ENCODE results near the gene DGCR2.
"Not testable (repeated sequence)": the region's sequence is repeated elsewhere in the genome, so short reads cannot be mapped to it uniquely, and the experiment has no call there.

Gene DGCR2

DNA sequence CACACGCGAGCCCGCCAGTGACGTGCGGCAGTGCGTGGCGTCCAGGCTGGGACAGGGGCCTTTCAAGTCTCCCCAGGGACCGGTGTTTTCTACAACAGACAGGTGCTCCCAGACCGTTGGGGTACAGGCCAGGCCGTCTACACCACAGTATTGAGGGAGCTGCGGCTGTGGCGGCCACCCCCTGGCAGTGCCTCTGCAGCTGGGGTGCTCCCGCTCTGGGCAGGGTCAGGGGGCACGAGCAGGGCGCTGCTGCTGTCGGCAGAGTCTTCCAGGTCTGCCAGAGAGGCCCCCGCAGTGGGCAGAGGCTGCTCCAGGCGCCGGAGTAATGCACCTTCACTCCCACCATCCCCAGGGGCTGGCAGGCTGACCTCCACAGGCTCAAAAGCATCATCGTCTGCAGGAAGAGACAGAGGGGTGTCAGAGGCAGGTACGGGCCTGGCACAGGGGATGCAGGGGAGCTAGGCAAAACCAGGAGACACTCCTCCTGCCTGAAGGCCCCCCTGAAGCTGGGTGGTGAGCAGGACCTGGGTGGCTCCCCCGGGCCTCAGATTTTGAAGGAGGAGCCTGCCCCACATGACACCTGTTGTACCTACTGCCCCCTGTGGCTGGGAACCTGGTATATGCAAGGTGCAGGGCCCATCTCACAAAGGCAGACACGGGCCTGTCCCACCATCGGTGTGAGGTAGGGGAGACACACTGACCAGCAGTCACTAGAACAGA lies 83.3 kb downstream of the DGCR2 start:
- DNase-seq (ENCODE audit: low spot score), result no peak
- in situ Hi-C loops (cut with MboI; ENCODE audit: low sequenced_read_pairs, unreplicated experiment), result no loop called here

DNA sequence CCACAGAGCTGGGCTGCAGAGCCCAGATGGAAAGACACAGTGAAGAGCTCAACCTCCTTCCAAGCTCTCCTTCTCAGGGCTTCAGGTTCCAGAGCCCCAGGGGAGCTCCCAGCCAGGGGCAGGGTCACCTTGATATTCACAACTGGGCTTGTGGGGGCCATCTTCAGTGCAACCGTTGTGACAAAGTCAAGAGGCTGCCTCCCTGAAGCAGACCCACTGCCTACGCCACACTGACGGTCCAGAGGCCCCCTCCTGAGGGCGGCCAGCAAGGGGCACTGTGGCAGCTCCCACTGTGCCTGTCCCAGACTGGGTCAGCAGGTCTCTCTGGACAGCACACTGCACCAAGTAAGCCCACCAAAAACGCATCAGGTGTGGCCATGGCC lies 84.1 kb downstream of the DGCR2 start:
- TF ChIP-seq, protein P1, sequence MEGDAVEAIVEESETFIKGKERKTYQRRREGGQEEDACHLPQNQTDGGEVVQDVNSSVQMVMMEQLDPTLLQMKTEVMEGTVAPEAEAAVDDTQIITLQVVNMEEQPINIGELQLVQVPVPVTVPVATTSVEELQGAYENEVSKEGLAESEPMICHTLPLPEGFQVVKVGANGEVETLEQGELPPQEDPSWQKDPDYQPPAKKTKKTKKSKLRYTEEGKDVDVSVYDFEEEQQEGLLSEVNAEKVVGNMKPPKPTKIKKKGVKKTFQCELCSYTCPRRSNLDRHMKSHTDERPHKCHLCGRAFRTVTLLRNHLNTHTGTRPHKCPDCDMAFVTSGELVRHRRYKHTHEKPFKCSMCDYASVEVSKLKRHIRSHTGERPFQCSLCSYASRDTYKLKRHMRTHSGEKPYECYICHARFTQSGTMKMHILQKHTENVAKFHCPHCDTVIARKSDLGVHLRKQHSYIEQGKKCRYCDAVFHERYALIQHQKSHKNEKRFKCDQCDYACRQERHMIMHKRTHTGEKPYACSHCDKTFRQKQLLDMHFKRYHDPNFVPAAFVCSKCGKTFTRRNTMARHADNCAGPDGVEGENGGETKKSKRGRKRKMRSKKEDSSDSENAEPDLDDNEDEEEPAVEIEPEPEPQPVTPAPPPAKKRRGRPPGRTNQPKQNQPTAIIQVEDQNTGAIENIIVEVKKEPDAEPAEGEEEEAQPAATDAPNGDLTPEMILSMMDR (IDR thresholded peaks at IDR 0.05; ENCODE audit: borderline replicate concordance, control extremely low read depth, extremely low read depth, insufficient read depth, missing control alignments), result no peak
- in situ Hi-C loops (cut with MboI; ENCODE audit: low sequenced_read_pairs, unreplicated experiment), result no loop called here
- peak; percentile 24 for DNase-seq (ENCODE audit: low spot score)

More for the DNA sequence above, 83.3 kb downstream of the DGCR2 start:
- TF ChIP-seq, protein P1 (IDR thresholded peaks at IDR 0.05; ENCODE audit: borderline replicate concordance, control extremely low read depth, extremely low read depth, insufficient read depth, missing control alignments), result no peak

DNA sequence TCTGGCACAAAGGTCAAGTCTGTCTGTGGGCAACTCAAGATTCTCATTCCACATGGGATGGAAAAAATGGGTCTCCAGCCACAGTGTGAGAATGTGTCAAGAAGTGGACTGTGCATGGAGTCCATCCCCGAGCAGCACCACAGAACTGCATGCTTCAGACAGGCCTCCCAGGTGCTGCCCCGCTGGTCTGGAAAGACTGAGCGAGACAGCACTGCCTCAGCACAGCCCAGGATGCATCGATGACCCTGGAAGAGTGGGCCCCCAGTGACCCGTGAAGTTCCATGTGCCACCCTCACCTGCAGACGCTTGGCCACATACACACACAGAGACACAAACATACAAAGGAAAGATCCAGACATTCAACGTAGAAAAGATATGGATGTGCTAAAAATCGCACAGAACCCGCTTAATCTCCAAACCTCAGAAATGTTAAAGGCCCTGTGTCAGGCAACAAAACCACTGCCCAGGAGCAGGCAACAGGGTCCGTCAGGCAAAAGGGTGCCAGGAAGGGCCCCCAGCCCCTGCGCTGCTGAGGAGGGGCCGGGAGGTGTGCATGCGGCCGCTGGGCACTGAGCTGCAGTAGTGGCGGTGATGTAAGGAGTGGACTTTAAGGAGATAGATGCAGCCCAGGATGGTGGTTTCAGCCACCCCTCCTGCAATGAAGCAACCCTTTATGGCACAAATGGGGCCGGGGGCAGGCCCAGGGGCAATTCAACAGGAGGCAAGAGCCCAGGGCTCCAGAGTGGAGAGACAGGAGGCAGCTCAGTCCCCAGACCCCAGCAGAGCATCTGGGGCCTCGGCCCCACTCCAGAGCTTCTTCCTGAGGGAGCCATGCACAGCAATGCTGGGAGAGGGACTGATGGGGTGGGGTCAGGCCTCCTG lies 84.7 kb downstream of the DGCR2 start:
- in situ Hi-C loops (cut with MboI; ENCODE audit: low sequenced_read_pairs, unreplicated experiment), result no loop called here
- TF ChIP-seq, protein P1 (IDR thresholded peaks at IDR 0.05; ENCODE audit: borderline replicate concordance, control extremely low read depth, extremely low read depth, insufficient read depth, missing control alignments), result no peak
- peak; percentile 28 for DNase-seq (ENCODE audit: low spot score)

DNA sequence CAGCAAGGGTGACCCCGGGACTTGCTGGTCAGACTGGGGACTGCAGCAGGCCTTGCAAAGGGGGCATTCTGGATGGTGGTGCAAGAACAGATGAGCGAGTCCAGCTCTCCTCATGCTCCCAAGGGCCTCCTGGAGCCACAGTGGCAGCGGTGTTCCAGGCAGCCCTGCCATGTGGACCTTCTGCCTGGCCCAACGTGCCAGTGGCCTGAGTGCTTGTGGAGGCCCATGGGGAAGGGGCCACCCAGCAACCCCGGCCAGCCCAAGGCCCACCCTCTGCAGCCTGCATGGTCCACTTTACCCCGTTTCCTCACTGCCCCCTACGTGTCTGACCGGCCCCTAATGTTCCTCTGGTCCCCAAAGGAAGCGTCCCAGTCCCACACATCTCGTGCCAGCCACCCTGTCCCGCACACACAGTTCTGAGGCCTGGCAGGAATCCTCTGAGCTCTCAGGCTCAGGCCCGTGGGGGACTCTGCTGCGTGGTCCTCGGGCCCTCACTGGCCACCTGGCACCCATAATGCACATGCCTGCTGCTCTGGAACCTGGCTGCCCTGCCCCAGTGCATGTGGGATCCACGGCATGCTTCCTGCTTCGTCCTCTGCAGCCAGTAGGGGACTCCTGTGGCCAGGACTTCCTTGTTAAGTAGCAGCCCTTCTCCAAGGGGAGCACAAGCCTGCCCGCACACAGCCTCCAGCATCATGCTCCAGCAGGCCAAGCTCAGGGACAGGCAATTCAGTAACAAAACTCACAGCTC lies 85.5 kb downstream of the DGCR2 start:
- in situ Hi-C loops (cut with MboI; ENCODE audit: low sequenced_read_pairs, unreplicated experiment), result no loop called here
- no peak for DNase-seq (ENCODE audit: low spot score)
- TF ChIP-seq, protein P1 (IDR thresholded peaks at IDR 0.05; ENCODE audit: borderline replicate concordance, control extremely low read depth, extremely low read depth, insufficient read depth, missing control alignments), result no peak

DNA sequence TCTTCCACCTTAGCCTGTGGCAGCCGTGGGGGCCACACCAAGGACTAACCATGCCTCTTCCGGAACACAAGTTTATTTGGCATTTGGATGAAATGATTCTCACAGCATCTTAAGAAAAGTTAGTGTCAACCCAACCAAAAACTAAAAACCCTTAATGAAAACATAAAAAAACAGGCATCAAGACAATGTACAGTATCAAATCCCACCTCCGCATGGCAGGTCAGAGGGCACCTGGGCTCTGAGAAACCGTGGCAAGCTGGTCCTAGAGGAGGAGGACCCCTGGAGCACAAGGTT lies 86.0 kb downstream of the DGCR2 start:
- TF ChIP-seq, protein P1 (IDR thresholded peaks at IDR 0.05; ENCODE audit: borderline replicate concordance, control extremely low read depth, extremely low read depth, insufficient read depth, missing control alignments), result no peak

DNA sequence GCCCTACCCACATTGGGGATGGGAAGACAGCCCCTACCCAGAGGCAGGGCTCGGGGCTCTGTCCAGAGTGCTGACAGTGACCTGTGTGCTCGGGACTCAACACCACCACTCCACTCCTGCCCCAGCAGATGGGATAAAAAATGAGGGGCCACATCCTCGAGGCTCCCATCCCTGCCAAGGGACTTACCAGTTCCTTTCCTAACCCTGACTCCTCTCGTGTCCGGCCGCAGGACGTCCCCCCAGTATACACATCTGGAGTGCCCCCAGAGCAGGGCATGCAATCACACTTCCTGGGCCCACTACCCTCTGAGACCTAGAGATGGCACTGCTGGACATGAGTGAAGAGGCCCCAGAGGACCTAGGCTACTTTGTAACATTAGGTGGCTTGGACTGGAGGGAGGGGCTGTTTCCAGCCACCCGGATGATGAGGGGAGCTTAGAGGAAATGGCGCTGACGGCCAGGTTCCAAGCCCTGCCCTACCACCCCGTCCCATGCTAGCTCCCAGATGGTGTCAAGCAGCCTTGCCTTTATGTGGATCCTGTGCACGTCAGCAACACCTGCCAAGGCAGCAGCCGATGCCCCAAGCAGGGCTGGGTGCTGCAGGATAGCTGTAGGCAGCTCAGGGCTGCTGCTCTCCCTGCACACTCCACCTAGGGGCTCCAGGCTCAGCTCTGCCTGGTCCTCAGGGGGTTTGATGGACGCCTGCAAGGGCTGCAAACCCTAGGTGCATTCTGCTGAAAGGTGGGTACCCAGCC lies 86.6 kb downstream of the DGCR2 start:
- TF ChIP-seq, protein P1 (IDR thresholded peaks at IDR 0.05; ENCODE audit: borderline replicate concordance, control extremely low read depth, extremely low read depth, insufficient read depth, missing control alignments), result no peak

More for the DNA sequence above, 86.0 kb downstream of the DGCR2 start:
- no peak for DNase-seq (ENCODE audit: low spot score)
- in situ Hi-C loops (cut with MboI; ENCODE audit: low sequenced_read_pairs, unreplicated experiment), result no loop called here

DNA sequence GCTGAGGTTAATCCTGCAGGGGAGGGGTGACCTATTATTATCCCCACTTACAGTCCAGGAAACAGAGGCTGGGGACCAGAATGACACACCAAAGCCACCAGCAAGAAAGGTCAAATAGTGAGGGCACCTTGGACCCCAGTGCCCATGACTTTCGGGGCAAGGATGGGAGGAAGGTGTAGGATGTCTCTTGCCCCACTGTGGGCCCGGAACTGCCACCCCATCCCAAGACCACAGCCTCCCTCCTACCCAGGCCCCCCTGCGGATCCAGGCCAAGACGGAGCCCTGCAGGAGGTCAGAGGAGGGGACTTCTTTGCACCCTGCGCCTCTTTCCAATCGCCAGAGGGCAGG lies 87.1 kb downstream of the DGCR2 start:
- not testable (repeated sequence) for DNase-seq (ENCODE audit: low spot score)

More for the DNA sequence above, 86.6 kb downstream of the DGCR2 start:
- in situ Hi-C loops (cut with MboI; ENCODE audit: low sequenced_read_pairs, unreplicated experiment), result no loop called here
- no peak for DNase-seq (ENCODE audit: low spot score)

DNA sequence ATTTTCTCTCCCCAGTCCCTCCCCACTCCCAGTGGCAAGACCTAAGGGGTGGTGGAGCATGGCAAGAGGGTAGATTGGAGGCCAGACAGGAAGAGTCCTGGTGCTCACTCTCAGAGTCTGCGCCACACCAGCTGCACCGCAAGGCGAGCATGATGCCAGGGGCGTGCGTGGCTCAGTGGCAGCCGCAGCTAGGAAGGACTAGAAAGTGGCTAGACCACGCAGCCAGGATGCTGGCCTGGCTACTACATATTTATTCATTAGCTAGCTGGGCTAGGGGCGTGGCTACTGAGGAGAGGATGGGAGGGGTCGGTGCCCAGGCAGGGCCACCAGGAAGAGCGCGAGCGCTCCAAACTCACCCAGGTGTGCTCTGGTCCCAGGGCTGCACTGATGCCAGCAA lies 87.5 kb downstream of the DGCR2 start:
- in situ Hi-C loops (cut with MboI; ENCODE audit: low sequenced_read_pairs, unreplicated experiment); DNase-seq (ENCODE audit: low spot score): not testable (repeated sequence)

More for the DNA sequence above, 87.1 kb downstream of the DGCR2 start:
- in situ Hi-C loops (cut with MboI; ENCODE audit: low sequenced_read_pairs, unreplicated experiment), result not testable (repeated sequence)

Measured in GM13976 (cell line).